ENCODE measurements around the gene ZBTB46.

DNA sequence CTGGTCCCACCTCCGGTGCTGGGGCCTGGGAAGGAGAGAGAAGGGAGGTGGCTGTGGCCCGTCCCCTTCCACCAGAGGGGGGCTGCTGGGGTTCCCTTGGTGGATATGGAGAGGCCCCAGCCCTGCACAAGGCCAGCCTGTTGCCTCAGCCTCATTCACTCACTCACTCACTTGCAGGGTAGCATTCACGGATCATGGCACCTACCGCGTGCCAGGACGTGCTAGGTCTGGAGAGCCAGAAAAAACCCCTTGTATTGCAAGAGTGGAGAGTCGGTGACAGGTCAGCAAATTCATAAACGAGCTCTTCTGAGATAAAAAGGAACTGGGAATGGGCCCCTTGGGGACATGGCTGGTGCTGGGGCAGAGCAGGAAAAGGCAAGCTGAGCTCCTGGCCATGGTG lies 6.4 kb upstream of the ZBTB46 start:
- no peak for TF ChIP-seq POLR2A (IDR thresholded peaks at IDR 0.05)
- TF ChIP-seq, protein P1, sequence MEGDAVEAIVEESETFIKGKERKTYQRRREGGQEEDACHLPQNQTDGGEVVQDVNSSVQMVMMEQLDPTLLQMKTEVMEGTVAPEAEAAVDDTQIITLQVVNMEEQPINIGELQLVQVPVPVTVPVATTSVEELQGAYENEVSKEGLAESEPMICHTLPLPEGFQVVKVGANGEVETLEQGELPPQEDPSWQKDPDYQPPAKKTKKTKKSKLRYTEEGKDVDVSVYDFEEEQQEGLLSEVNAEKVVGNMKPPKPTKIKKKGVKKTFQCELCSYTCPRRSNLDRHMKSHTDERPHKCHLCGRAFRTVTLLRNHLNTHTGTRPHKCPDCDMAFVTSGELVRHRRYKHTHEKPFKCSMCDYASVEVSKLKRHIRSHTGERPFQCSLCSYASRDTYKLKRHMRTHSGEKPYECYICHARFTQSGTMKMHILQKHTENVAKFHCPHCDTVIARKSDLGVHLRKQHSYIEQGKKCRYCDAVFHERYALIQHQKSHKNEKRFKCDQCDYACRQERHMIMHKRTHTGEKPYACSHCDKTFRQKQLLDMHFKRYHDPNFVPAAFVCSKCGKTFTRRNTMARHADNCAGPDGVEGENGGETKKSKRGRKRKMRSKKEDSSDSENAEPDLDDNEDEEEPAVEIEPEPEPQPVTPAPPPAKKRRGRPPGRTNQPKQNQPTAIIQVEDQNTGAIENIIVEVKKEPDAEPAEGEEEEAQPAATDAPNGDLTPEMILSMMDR (IDR thresholded peaks at IDR 0.05): no peak

Measured in thyroid gland (tissue), 4 donors.